Body of pancreas (tissue), 4 donors: Measurements from ENCODE around the gene NPM3. TPM values are rescaled to one million over a fixed set of nuclear protein-coding genes. Genes with fewer than 3 reads are reported as not detected.

Experiments used
- ATAC-seq: fragments of 150-250 bp; one replicate; pipeline ENCODE4 v1.9.1; 2016
- DNase-seq, 4 donors: peaks; one replicate each; pipeline ENCODE4 v3.0.0-alpha.2; 2019
- H3K27ac ChIP-seq, 4 donors: fragments of 200-600 bp; sonication (generic); 1 replicate in 3 of 4; 2 replicates in 1 of 4; pipeline versions ENCODE4 v1.5.1 to v1.6.1; 2016 to 2019; ENCODE audit warnings: mild to moderate bottlenecking in 1 of 4, mixed read lengths in 1 of 4, moderate library complexity in 1 of 4
- H3K27me3 ChIP-seq, 2 donors: fragments of 200-600 bp; sonication (generic); one replicate each; pipeline ENCODE4 v1.6.0; 2016; ENCODE audit warnings: mild to moderate bottlenecking in 1 of 2
- H3K36me3 ChIP-seq, 2 donors: fragments of 200-600 bp; sonication (generic); replicated peaks in 1 of 2; 2 replicates each; pipeline ENCODE4 v1.5.1; 2016; ENCODE audit warnings: low read depth in 2 of 2; ENCODE audit not compliant: insufficient read depth in 1 of 2
- H3K4me1 ChIP-seq: fragments of 200-600 bp; sonication (generic); one replicate; pipeline ENCODE4 v1.6.0; 2016
- H3K4me3 ChIP-seq, 2 donors: fragments of 200-600 bp; sonication (generic); 1 replicate in 1 of 2; 2 replicates in 1 of 2; pipeline ENCODE4 v1.5.1; 2016 to 2019
- H3K9me3 ChIP-seq, 3 donors: fragments of 200-600 bp; sonication (generic); 1 replicate in 2 of 3; 2 replicates in 1 of 3; pipeline ENCODE4 v1.5.1; 2016
- POLR2A ChIP-seq, 3 donors: fragments of 450-650 bp; IDR thresholded peaks; one replicate each; pipeline ENCODE4 v1.6.1; 2016; ENCODE audit warnings: antibody characterized with exemption in 3 of 3, mild to moderate bottlenecking in 2 of 3
- WGBS, 2 donors: methylation state at CpG; one replicate each; pipeline ENCODE4 v1.1.5; 2017; 5-methylcytosine and 5-hydroxymethylcytosine counted together
- intact Hi-C: fragments of 100-400 bp; cut with DNase I; formaldehyde crosslinking; loops from one replicate; pipeline ENCODE4 v1.15.1; 2023
- total RNA-seq, 2 donors: library from RNA; depleted of rRNA; stranded (reverse); fragments of >200 nt; gene quantifications; one replicate each; pipeline ENCODE4 v1.1.0, GENCODE V29; 2016
- TF ChIP-seq, protein P1 (sequence below), 7 experiments: fragments of 450-650 bp in 4 of 7; fragments of 200-600 bp in 3 of 7; sonication (generic) in 3 of 7; IDR thresholded peaks; one replicate each; pipeline ENCODE4 v1.5.1; 2016 to 2019; ENCODE audit warnings: antibody characterized with exemption in 7 of 7

NPM3 gene
- total RNA-seq, 2 donors from 2014 or later: 8.3 to 18.1 TPM

DNA sequence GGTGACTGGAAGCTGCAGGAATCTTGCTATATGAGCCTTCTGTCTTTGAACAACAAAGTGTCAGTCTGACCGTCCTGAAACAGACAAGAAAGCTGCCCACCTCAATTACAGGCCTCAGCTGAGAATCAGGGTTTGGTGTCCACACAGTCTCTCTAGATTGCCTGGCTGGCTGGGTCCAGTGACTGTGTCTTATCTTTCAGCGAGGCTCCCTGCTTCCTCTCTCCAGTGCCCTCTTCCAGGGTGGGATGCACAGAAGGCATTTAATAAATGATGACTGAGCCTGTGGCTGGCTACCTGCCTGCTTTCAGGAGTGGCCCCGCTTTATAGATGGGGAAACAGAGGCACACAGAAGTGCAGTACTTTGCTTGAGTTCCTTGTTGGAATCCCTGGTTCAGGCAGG is 34.8 kb downstream of the NPM3 start:
- Histone ChIP-seq H3K27me3 (no peaks in the 10 kb centered on the region), H3K4me1 (no peaks in the 10 kb centered on the region), H3K9me3 (no peaks in the 10 kb centered on the region), H3K36me3 (no peaks in the 10 kb centered on the region), H3K4me3 (no peak overlapping the region), H3K27ac (no peak overlapping the region)
- intact Hi-C loops: no loop called here
- ATAC-seq: no peak
- 84 to 88% methylated on average over 3 of the region's 3 CpGs for WGBS, 2 donors
- DNase-seq: no peak
- TF ChIP-seq, protein P1, sequence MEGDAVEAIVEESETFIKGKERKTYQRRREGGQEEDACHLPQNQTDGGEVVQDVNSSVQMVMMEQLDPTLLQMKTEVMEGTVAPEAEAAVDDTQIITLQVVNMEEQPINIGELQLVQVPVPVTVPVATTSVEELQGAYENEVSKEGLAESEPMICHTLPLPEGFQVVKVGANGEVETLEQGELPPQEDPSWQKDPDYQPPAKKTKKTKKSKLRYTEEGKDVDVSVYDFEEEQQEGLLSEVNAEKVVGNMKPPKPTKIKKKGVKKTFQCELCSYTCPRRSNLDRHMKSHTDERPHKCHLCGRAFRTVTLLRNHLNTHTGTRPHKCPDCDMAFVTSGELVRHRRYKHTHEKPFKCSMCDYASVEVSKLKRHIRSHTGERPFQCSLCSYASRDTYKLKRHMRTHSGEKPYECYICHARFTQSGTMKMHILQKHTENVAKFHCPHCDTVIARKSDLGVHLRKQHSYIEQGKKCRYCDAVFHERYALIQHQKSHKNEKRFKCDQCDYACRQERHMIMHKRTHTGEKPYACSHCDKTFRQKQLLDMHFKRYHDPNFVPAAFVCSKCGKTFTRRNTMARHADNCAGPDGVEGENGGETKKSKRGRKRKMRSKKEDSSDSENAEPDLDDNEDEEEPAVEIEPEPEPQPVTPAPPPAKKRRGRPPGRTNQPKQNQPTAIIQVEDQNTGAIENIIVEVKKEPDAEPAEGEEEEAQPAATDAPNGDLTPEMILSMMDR (IDR thresholded peaks at IDR 0.05): no peak
- no peak for TF ChIP-seq POLR2A (IDR thresholded peaks at IDR 0.05)

DNA sequence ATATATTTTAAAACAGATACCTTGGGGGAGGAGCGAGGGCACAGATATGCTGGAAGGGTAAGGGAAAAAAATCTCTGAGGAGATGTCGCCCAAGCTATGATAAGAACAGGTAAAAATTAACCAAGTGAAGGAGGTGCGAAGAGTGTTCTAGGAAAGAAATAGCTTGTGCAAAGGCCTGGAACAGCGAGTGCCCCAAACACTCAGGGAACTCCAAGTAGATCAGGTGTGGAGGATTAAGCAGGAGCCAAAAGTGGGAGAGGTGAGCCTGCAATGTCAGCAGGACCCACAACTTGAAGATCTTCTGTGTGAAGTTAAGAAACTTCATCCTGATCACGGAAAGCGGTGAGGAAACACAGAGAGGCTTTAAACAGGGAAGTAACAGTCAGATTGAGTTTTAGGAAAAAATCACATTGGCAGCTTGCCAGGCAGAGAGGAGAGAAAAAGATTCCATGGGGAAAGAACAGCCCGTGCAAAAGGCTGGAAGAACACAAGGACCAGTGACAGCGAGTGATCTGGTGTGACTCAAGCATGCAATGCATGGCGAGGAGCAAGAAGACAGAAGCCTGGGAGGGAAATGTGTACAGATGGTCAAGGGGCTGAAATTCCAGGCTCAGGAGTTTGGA is 38.1 kb downstream of the NPM3 start:
- ATAC-seq (no peak), DNase-seq (no peak)
- Histone ChIP-seq H3K4me1 (no peaks in the 10 kb centered on the region), H3K36me3 (no peaks in the 10 kb centered on the region), H3K9me3 (no peaks in the 10 kb centered on the region), H3K27ac (no peak overlapping the region), H3K4me3 (no peak overlapping the region), H3K27me3 (no peaks in the 10 kb centered on the region)
- 58 to 61% methylated on average over 9 of the region's 9 CpGs for WGBS, 2 donors
- TF ChIP-seq POLR2A (IDR thresholded peaks at IDR 0.05): no peak
- TF ChIP-seq, protein P1 (IDR thresholded peaks at IDR 0.05): no peak
- intact Hi-C loops: no loop called here

DNA sequence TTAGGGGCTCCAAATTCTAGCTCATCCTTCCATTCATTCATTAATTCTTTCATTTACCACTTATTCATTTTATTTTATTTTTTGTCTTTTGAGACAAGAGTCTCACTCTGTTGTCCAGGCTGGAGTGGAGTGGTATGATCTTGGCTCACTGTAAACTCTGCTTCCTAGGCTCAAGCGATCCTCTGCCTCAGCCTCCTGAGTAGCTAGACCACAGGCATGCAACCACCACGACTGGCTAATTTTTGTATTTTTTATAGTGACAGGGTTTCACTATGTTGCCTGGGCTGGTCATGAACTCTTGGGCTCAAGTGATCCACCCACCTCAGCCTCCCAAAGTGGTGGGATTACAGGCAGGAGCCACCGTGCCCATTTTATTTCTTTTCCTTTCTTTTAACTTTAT is 39.0 kb downstream of the NPM3 start:
- Histone ChIP-seq H3K4me1 (no peaks in the 10 kb centered on the region), H3K9me3 (no peaks in the 10 kb centered on the region), H3K27me3 (no peaks in the 10 kb centered on the region), H3K4me3 (no peak overlapping the region), H3K27ac (no peak overlapping the region), H3K36me3 (no peaks in the 10 kb centered on the region)
- no peak for TF ChIP-seq POLR2A (IDR thresholded peaks at IDR 0.05)
- TF ChIP-seq, protein P1 (IDR thresholded peaks at IDR 0.05): no peak
- ATAC-seq (no peak), DNase-seq (no peak)
- whole genome bisulfite sequencing, 2 donors: 74 to 78% methylated on average over 3 of the region's 3 CpGs
- intact Hi-C loops: no loop called here

- Histone ChIP-seq H3K9me3 (no peaks in the 10 kb centered on the region), H3K36me3 (no peaks in the 10 kb centered on the region), H3K4me1 (no peaks in the 10 kb centered on the region), H3K4me3 (no peak overlapping the region), H3K27ac (no peak overlapping the region), H3K27me3 (no peaks in the 10 kb centered on the region)
- 48 to 50% methylated on average over 2 of the region's 2 CpGs for WGBS, 2 donors
- no peak for DNase-seq
- no peak for ATAC-seq
- intact Hi-C loops: no loop called here
- TF ChIP-seq, protein P1 (IDR thresholded peaks at IDR 0.05): no peak
- TF ChIP-seq POLR2A (IDR thresholded peaks at IDR 0.05): no peak
Observed at GRCh38 chr10:101741938-101742337, 41.3 kb downstream of the NPM3 start.

GRCh38 chr10:101736666-101737065 is 46.6 kb downstream of the NPM3 start:
- 81 to 90% methylated on average over 3 of the region's 3 CpGs for WGBS, 2 donors
- ATAC-seq (no peak), DNase-seq (no peak)
- Histone ChIP-seq H3K36me3 (no peaks in the 10 kb centered on the region), H3K27me3 (no peaks in the 10 kb centered on the region), H3K9me3 (no peaks in the 10 kb centered on the region), H3K4me1 (no peaks in the 10 kb centered on the region), H3K27ac (no peak overlapping the region), H3K4me3 (no peak overlapping the region)
- no peak for TF ChIP-seq POLR2A (IDR thresholded peaks at IDR 0.05)
- TF ChIP-seq, protein P1 (IDR thresholded peaks at IDR 0.05): no peak
- intact Hi-C loops: no loop called here
